ENCODE results near the gene C19orf12.

DNA sequence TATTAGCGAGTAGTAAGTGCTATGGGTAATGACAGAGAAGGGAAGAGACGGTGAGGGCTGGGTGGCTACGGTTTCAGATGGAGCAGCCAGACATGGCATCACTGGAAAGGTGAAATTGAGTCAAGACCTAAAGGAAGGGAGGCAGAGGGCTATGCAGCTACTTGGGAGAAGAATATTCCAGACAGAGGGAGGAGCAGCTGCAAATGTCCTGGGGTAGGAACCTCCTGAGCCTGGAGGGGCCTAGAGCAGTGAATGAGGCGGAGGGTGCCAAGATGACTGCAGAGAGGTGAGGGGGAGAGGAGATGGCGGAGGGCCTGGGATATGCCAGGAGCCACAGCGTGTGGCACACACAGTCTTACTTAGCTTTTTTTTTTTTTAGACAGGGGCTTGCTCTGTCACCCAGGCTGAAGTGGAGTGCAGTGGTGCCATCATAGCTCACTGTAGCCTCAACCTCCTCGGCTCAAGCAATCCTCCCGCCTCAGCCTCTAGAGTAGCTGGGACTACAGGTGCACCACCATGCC, 28.7 kb downstream of the C19orf12 start:
- TF ChIP-seq RAD21 (IDR thresholded peaks at IDR 0.05; ENCODE audit: low read depth) (no peak), POLR2AphosphoS5 (IDR thresholded peaks at IDR 0.05; ENCODE audit: low read depth, low read length) (no peak), EZH2 (IDR thresholded peaks at IDR 0.05) (no peak), SIN3A (IDR thresholded peaks at IDR 0.05; ENCODE audit: low read depth) (no peak), POLR2A (IDR thresholded peaks at IDR 0.05; ENCODE audit: borderline replicate concordance, extremely low read depth, insufficient read depth, insufficient read length) (no peak), YY1 (IDR thresholded peaks at IDR 0.05; ENCODE audit: extremely low read depth, insufficient replicate concordance, low read depth, low read length) (no peak), EZH2phosphoT487 (IDR thresholded peaks at IDR 0.05; ENCODE audit: borderline replicate concordance) (no peak), ZFX (IDR thresholded peaks at IDR 0.05) (no peak), EGR1 (IDR thresholded peaks at IDR 0.05; ENCODE audit: low read depth) (no peak)
- TF ChIP-seq, protein P1, sequence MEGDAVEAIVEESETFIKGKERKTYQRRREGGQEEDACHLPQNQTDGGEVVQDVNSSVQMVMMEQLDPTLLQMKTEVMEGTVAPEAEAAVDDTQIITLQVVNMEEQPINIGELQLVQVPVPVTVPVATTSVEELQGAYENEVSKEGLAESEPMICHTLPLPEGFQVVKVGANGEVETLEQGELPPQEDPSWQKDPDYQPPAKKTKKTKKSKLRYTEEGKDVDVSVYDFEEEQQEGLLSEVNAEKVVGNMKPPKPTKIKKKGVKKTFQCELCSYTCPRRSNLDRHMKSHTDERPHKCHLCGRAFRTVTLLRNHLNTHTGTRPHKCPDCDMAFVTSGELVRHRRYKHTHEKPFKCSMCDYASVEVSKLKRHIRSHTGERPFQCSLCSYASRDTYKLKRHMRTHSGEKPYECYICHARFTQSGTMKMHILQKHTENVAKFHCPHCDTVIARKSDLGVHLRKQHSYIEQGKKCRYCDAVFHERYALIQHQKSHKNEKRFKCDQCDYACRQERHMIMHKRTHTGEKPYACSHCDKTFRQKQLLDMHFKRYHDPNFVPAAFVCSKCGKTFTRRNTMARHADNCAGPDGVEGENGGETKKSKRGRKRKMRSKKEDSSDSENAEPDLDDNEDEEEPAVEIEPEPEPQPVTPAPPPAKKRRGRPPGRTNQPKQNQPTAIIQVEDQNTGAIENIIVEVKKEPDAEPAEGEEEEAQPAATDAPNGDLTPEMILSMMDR (IDR thresholded peaks at IDR 0.05 in 2 of 3, conservative IDR thresholded peaks at IDR 0.05 in 1 of 3; ENCODE audit: borderline replicate concordance in 1 of 3, insufficient read depth in 1 of 3, low read depth in 2 of 3, low read length in 2 of 3), result no peak
- TF ChIP-seq, protein P2, sequence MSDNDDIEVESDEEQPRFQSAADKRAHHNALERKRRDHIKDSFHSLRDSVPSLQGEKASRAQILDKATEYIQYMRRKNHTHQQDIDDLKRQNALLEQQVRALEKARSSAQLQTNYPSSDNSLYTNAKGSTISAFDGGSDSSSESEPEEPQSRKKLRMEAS (IDR thresholded peaks at IDR 0.05), result no peak
- TF ChIP-seq, protein P3, sequence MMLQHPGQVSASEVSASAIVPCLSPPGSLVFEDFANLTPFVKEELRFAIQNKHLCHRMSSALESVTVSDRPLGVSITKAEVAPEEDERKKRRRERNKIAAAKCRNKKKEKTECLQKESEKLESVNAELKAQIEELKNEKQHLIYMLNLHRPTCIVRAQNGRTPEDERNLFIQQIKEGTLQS (IDR thresholded peaks at IDR 0.05), result no peak

Data from HCT116 (cell line).